Naive B cell (primary cell): Measurements from ENCODE around the gene LASP1. TPM values are rescaled to one million over a fixed set of nuclear protein-coding genes. Genes with fewer than 3 reads are reported as not detected.
A peak's percentile ranks its signal among the peaks of the same experiment; 100 is the strongest.

Experiments used
- ATAC-seq, 2 donors: fragments of 150-1000 bp; cut with Tn5 transposase; 2 replicates each; pipeline ENCODE4 v1.10.0; 2021; ENCODE audit warnings: low read depth in 2 of 2, mild to moderate bottlenecking in 2 of 2, moderate library complexity in 2 of 2
- DNase-seq: peaks from one replicate; pipeline ENCODE4 v3.0.0; 2022
- H3K27ac Mint-ChIP-seq, 6 donors: one replicate each; pipeline ENCODE4 v1.8.0; 2020 to 2022; ENCODE audit warnings: mild to moderate bottlenecking in 6 of 6, mixed read lengths in 6 of 6, moderate library complexity in 5 of 6, inconsistent platforms in 2 of 6
- H3K27me3 Mint-ChIP-seq, 3 donors: one replicate each; pipeline ENCODE4 v1.8.0; 2021 to 2022; ENCODE audit warnings: mixed read lengths in 3 of 3, mild to moderate bottlenecking in 1 of 3
- H3K36me3 Mint-ChIP-seq, 2 donors: one replicate each; pipeline ENCODE4 v1.8.0; 2020 to 2022; ENCODE audit warnings: mixed read lengths in 2 of 2, inconsistent platforms in 1 of 2, mild to moderate bottlenecking in 1 of 2
- H3K4me1 Mint-ChIP-seq, 3 donors: one replicate each; pipeline ENCODE4 v1.8.0; 2020 to 2022; ENCODE audit warnings: mixed read lengths in 3 of 3, inconsistent platforms in 1 of 3, mild to moderate bottlenecking in 1 of 3, moderate library complexity in 1 of 3
- H3K4me3 Mint-ChIP-seq, 8 donors: one replicate each; pipeline ENCODE4 v1.8.0; 2020 to 2022; ENCODE audit warnings: mild to moderate bottlenecking in 8 of 8, mixed read lengths in 8 of 8, moderate library complexity in 8 of 8, inconsistent platforms in 2 of 8
- H3K9me3 Mint-ChIP-seq, 7 donors: one replicate each; pipeline ENCODE4 v1.8.0; 2020 to 2022; ENCODE audit warnings: mixed read lengths in 7 of 7, mild to moderate bottlenecking in 5 of 7, inconsistent platforms in 2 of 7, moderate library complexity in 1 of 7
- polyA plus RNA-seq, 6 donors: library from polyadenylated mRNA; unstranded; fragments of 300-500 nt; fragmentation: Illumina TruSeq; gene quantifications; one replicate each; pipeline ENCODE4 v1.2.3, GENCODE V29; 2021; ENCODE audit warnings: low read depth in 6 of 6

LASP1 gene
- polyA plus RNA-seq, 6 donors from 2014 or later: 28.4 to 47.4 (median 41.8) TPM

DNA sequence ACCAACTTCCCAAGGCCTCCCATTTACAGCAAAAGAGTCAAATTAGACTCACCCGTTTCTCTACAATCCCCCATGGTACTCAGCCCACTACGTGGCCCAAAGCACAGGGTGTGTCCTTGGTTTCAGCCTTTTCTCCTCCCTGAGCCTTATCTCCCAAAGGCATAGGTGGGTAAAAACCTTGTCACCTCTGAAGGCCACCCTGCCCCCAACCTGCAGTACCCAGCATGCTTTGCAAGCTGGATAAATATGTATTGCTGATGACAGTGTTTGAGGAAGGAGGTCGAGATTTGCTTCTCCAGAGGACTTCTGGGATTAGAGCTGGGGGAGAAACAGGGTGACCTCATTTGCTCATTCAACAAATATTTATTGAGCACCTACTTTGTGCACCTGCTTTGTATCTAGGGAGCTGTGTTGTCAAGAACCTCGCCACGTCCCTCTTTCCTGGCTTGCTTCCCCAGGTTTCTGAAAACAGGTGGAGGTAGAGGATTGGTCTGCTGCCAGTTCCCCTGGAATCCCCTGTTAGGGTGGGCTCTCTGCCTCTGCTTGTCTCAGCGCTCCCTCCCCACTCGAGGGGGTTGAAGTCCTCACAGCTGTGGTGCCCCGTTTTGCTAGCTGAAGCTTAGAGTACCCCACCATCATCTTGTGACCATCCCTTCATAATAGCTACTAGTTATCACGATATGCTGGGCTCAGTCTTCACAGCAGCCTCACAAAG lies 3.0 kb downstream of the LASP1 start:
- H3K27ac Mint-ChIP-seq: peak overlapping the region; percentile 47 to 99 (median 83)
- H3K36me3 Mint-ChIP-seq: peaks cover 0 to 5% of the 10 kb centered on the region in 2 donors
- H3K9me3 Mint-ChIP-seq: no peaks in the 10 kb centered on the region
- H3K4me3 Mint-ChIP-seq: peak overlapping the region in 7 of 8 donors; percentile 57 to 100 (median 99)
- no peaks in the 10 kb centered on the region for H3K27me3 Mint-ChIP-seq
- no peak for DNase-seq
- peaks cover 66 to 90% (median 82%) of the 10 kb centered on the region in 3 donors for H3K4me1 Mint-ChIP-seq
- no peak for ATAC-seq

DNA sequence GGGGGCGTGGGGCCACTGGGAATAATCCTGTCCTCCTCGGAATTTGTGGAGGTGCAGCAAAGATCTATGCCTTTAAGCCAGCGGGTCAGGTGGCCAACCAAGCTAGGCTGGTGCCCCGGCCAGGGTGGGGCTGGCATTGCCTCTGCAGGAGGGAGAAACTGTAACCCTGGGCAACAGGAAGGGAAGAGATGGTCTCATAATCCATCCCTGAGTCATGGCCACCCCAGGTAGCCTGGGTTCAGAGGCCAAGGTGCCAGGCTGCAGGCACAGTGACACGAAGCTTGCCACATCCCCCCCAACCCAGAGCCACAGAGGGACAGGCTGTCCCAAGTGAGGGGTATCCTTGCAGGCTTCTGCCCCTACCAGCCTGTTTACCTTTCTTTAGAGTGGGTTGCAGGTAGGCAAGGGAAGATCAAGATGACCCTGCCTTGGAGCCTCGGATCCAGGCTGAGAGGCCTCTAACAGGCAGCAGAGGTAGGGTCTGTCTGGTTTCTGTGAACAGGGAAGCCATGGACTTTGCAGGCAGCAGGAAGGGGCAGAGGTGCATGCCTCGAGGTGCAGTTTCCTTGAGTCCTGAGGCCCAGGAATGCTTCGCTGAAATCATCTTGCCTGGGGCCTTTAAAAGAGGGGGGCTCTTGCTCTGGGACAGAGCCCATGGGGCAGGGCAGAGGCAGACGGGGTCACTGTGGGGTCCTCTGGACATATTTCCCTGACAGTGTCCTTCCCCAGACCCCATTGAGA lies 4.0 kb downstream of the LASP1 start:
- Mint-ChIP-seq H3K4me3 (peak overlapping the region in 5 of 8 donors; percentile 16 to 99 (median 40)), H3K27me3 (no peaks in the 10 kb centered on the region), H3K9me3 (no peaks in the 10 kb centered on the region), H3K4me1 (peaks cover 67 to 90% (median 82%) of the 10 kb centered on the region in 3 donors), H3K27ac (peak overlapping the region in 5 of 6 donors; percentile 42 to 99 (median 58)), H3K36me3 (peaks cover 0 to 5% of the 10 kb centered on the region in 2 donors)
- no peak for ATAC-seq
- no peak for DNase-seq

DNA sequence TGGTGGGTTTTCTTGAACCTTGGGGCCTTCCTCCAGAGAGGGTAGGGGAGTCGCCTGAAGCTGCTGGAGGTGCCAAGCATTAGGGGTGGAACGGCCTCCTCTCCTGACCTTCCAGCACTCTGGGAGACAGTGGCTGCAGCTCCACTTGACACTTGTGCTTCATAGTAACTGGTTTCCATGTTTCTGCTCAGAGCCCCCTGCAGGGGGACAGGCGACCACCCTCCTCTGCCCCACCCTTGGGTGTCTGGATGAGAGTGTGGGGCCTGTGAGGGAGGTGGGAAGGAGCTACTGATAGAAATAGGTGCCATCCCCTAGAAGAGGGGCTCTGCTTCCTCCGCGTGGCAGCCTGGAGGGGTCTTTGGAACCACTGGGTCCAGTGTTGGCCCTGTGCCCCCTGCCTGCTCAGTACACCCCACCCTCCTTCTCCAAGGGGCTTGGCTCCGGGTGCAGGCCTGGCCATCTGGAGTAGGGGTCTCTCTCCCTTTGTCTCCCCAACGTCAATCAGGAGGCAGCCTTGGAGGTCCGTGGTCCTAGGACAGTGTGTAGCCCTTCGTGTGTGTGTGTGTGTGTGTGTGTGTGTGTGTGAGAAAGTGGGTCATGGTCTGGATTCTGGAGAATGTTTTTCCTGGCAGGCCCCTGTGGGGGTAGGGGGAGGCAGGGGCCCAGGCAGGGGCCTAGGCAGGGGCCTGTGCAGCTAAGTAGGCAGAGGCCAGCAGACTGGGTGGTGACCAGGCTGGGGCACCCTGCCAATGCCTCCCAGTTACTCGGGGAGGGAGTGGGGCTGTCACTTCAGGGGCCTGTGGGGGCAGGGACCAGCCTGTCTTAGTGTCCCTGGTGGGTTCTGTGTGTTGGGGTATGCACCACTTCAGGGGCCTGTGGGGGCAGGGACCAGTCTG lies 4.9 kb downstream of the LASP1 start:
- Mint-ChIP-seq H3K4me3 (peak overlapping the region in 3 of 8 donors; percentile 10 to 43 (median 29)), H3K4me1 (peaks cover 66 to 90% (median 89%) of the 10 kb centered on the region in 3 donors), H3K36me3 (peaks cover 0 to 11% of the 10 kb centered on the region in 2 donors), H3K9me3 (no peaks in the 10 kb centered on the region), H3K27me3 (no peaks in the 10 kb centered on the region), H3K27ac (peak overlapping the region in 5 of 6 donors; percentile 51 to 99 (median 76))
- DNase-seq (no peak), ATAC-seq (no peak)

DNA sequence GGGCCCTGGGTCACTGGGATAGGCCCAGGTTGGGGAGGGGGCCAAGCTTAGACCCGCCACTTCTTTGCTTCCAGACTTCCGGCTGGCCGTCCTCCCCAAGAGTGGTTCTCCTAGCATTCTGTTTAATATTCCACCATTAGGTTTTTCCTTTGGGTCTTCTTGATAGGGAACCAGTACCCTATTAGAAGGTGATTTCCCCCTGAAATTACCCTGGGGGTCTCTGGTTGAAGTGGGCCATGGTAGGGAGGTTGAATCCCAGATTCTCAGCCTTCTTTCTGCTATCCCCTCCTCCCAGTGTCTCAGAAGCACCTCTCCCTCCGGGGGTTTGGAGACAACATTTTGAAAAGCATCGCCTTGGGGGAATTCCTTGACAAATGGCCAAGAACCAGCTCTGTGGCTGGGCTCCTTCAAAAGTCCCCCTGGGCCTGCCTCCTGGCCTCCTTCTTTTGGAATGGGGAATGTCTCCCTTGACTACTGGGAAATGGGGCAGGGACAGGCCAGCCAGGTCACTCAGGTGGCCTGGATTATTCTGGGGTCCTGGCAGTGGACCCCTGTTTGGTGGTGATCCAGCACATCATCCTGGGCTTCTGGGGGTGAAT lies 5.7 kb downstream of the LASP1 start:
- Mint-ChIP-seq H3K36me3 (peaks cover 0 to 8% of the 10 kb centered on the region in 2 donors), H3K27me3 (no peaks in the 10 kb centered on the region), H3K4me3 (peak overlapping the region in 4 of 8 donors; percentile 21 to 43 (median 33)), H3K9me3 (no peaks in the 10 kb centered on the region), H3K4me1 (peaks cover 72 to 97% (median 92%) of the 10 kb centered on the region in 3 donors), H3K27ac (peak overlapping the region in 5 of 6 donors; percentile 41 to 99 (median 62))
- no peak for ATAC-seq
- no peak for DNase-seq

DNA sequence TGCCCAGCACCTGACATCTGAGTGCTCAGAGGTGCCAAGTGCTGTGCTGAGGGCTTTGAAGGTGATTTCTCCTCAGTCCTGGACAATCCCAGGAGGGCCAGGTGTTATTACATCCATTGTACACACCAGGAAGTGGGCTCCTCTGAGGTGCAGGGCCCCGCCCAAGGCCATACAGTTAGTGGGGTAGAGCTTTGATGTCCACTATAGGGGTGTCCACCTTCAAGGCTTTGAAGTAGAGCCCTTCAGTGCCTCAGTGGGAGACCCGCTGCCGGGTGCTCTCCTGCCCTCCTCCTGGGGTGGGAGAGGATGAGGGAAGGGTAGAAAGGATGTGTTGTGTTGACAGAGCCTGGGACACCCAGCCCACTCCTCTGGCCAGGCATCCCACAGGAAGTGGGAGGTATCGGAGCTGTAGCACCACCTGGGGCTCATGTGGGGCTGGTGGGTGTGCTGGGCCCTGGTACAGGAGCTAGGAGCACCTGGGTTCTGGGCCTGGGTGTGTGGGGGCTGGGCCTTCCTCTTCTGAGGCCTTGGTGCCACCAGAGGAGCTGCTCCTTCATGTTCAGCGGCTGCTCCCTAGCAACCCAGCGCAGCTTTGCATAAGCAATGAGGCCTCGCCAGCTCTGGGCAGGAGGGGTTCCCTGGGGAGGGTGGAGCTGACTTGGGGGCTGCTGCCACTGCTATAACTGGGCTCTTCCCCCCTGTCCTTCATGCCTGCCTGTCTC lies 7.4 kb downstream of the LASP1 start:
- peak; percentile 94 to 95 for ATAC-seq
- DNase-seq: peak; percentile 51
- H3K4me1 Mint-ChIP-seq: peaks cover 64 to 96% (median 87%) of the 10 kb centered on the region in 3 donors
- no peaks in the 10 kb centered on the region for H3K9me3 Mint-ChIP-seq
- no peaks in the 10 kb centered on the region for H3K27me3 Mint-ChIP-seq
- H3K27ac Mint-ChIP-seq: peak overlapping the region; percentile 6 to 90 (median 85)
- peaks cover 0 to 8% of the 10 kb centered on the region in 2 donors for H3K36me3 Mint-ChIP-seq
- H3K4me3 Mint-ChIP-seq: peak overlapping the region; percentile 22 to 77 (median 62)

DNA sequence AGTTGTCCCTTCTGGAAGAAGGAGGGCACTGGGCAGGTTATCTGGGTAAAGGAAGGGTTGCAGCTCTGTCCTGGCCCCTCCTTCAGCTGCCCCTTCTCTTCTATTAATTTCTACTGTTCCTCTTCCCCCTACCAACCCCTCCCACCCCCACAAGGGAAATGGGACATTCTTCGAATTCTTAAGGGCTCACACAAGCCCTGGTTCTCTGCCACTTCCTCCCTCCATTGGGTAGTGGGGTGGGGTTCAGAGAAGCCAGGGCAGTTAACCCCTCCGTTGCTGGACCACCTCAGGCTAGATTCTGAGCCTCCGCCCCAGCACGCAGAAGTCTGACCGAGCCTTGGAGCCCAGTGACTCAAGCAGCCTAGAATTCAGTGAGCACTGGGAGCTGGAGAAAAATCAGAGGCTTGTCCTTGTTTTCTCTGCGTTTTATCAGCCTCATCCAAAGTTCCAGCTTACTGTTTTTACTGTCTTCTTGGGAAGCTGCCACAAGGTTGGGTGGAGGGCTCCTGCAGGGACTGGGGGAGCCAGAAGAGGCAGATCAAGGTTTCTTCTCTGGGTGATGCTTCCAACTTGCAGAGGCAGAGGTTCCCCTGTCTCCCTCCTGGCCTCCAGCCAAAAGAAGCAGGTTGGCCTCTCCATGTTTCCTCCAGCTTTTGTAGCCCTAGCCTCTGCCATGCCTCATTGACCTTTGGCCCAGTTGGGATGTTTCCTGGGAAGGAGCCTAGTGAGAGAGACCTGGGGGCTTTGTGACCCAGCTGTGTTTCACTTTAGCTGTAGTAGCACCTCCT lies 10.2 kb downstream of the LASP1 start:
- ATAC-seq (no peak), DNase-seq (no peak)
- H3K4me3 Mint-ChIP-seq: peak overlapping the region in 1 of 8 donors; percentile 15
- no peaks in the 10 kb centered on the region for H3K27me3 Mint-ChIP-seq
- peaks cover 64 to 93% (median 78%) of the 10 kb centered on the region in 3 donors for H3K4me1 Mint-ChIP-seq
- H3K9me3 Mint-ChIP-seq: no peaks in the 10 kb centered on the region
- H3K36me3 Mint-ChIP-seq: peaks cover 0 to 8% of the 10 kb centered on the region in 2 donors
- H3K27ac Mint-ChIP-seq: peak overlapping the region in 4 of 6 donors; percentile 9 to 79 (median 24)

DNA sequence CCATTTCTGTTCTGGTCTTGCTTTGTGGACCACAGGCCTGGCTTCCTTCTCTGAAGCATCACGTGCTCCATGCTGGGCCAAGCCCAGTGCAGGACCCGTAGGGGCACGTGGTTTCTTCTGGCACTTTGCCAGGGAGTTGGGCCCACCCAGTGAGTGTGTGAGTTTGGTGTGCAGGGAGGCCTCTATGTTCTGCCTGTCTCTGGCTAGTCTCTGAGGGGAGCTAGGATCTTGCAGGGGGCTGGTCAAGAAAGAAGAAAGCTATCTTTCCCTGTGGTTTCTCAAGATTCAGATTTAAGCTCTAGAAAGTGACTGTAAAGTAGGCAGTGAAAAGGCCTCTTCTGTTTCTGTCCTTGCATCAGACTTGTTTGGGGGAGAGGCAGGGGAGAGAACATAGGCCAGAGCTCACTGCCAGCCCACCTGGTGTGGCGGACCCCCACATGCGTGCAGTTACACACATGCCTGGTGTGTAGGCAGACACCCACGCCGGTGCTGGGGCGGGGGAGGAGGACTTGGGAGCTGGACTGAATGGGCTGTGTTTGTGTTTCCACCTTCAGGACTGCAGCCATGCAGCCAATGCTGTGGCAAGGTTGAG lies 11.8 kb downstream of the LASP1 start:
- no peaks in the 10 kb centered on the region for H3K27me3 Mint-ChIP-seq
- H3K4me1 Mint-ChIP-seq: peaks cover 75 to 94% (median 79%) of the 10 kb centered on the region in 3 donors
- peak overlapping the region in 3 of 8 donors; percentile 9 to 80 (median 51) for H3K4me3 Mint-ChIP-seq
- DNase-seq (no peak), ATAC-seq (no peak)
- H3K27ac Mint-ChIP-seq: peak overlapping the region in 4 of 6 donors; percentile 82 to 94 (median 87)
- no peaks in the 10 kb centered on the region for H3K9me3 Mint-ChIP-seq
- H3K36me3 Mint-ChIP-seq: peaks cover 0 to 8% of the 10 kb centered on the region in 2 donors

DNA sequence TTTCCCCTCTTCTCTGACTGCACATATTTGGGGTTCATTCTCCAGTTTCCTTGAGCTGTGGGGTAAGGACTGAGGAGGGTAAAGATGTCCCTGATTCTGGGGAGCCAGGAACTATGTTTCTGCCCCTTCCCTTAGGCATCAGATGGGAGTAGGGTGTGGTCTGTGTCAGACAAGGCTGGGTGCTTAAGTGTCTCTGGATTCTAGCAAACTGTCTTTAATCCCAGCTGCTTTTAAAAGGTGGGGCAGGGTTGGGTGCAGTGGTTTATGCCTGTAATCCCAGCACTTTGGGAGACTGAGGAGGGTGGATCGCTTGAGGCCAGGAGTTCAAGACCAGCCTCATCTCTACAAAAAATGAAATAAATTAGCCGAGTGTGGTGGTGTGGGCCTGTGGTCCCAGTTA lies 13.0 kb downstream of the LASP1 start:
- Mint-ChIP-seq H3K27ac (peak overlapping the region in 4 of 6 donors; percentile 27 to 90 (median 83)), H3K4me3 (peak overlapping the region in 4 of 8 donors; percentile 61 to 89 (median 78)), H3K4me1 (peaks cover 67 to 82% (median 67%) of the 10 kb centered on the region in 3 donors), H3K9me3 (no peaks in the 10 kb centered on the region), H3K36me3 (peaks cover 0 to 8% of the 10 kb centered on the region in 2 donors), H3K27me3 (no peaks in the 10 kb centered on the region)
- DNase-seq (no peak), ATAC-seq (no peak)

DNA sequence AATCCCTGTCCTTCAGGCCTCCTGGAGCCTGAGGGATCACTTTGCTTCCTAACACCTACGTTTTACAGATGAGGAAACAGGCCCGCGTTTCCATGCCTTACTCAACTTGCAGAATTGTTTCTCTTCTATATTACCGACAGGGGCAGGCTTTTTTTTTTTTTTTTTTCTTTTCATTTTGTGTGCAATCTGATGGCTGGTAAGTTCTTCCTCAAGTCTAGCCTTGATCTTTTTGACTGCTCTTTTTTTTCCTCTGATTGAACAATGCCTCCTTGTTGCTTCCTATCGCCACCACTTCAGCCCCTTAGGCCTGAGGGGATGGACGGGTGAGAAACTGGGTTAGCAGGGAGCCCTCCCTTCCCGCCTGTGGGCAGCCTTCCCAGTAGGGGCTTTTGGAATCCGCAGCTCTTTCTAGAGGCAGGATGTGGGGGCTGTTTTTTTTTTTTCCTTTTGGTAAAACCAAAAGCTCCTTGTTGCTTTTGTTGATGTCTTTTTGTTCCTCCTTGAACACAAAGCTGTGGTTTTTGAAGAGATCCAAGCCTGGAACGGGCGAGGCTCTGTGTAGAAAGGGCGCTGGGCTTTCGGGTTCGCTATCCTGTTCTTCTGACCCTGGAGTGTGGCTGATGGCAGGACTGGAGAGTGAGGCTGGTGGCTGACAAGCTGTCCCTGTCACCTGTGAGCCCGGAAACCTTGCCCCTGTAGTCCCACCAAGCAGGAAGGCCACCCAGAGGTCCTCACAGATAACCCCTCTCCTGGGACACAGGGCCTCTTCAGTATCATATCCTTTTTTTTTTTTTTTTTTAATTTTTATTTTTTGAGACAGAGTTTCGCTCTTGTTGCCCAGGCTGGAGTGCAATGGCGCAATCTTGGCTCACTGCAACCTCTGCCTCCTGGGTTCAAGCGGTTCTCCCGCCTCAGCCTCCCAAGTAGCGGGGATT lies 14.0 kb downstream of the LASP1 start:
- DNase-seq (no peak), ATAC-seq (peak; percentile 40 to 83)
- H3K9me3 Mint-ChIP-seq: no peaks in the 10 kb centered on the region
- H3K4me3 Mint-ChIP-seq: peak overlapping the region in 7 of 8 donors; percentile 33 to 89 (median 69)
- peaks cover 57 to 72% (median 58%) of the 10 kb centered on the region in 3 donors for H3K4me1 Mint-ChIP-seq
- no peaks in the 10 kb centered on the region for H3K27me3 Mint-ChIP-seq
- H3K36me3 Mint-ChIP-seq: peaks cover 0 to 8% of the 10 kb centered on the region in 2 donors
- peak overlapping the region; percentile 9 to 94 (median 90) for H3K27ac Mint-ChIP-seq

DNA sequence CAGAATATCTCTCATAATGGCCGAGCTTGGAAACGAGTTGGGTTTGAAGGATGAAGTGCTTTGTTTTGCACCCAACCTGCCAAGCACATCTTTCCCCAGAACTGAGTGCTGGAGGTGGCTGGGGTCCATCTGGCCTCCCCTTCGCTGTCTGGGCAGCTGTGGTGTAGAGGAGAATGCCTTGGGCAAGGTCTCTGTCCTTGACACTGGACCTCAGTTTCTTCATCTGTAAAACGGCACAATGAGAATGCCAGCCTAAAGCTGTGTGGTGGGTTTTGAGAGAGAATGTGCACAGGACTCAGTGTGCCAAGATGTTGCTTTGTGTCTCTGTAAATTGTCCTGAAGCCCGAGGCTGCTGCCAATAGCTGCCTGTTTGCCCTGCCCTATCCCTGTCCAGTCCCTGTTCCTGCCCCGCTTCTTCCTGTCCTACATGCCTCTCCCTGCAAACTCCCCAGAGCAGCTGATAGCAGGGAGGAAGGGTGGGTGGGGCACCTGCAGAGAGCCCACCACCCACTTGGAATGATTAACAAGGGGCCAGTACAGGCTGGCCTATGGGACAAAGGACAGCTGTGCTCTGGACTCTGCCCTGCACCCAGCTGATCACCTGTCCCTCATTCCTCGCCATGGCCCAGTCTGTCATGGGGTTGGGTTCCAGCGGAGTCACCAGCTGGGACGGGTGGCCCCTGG lies 15.3 kb downstream of the LASP1 start:
- Mint-ChIP-seq H3K9me3 (no peaks in the 10 kb centered on the region), H3K27ac (peak overlapping the region in 4 of 6 donors; percentile 47 to 79 (median 66)), H3K4me1 (peaks cover 52 to 65% (median 54%) of the 10 kb centered on the region in 3 donors), H3K27me3 (no peaks in the 10 kb centered on the region), H3K36me3 (no peaks in the 10 kb centered on the region), H3K4me3 (peak overlapping the region in 4 of 8 donors; percentile 33 to 72 (median 50))
- no peak for DNase-seq
- ATAC-seq: no peak
